ENCODE results near the gene MARCHF3.
"Not testable (repeated sequence)": the region's sequence is repeated elsewhere in the genome, so short reads cannot be mapped to it uniquely, and the experiment has no call there.

Gene MARCHF3

GRCh38 chr5:127030259-127031146, at the start of gene MARCHF3:
Gene MARCHF3, minus strand, starts transcription at chr5:127030558. Its CDS starts 112,387 bp downstream, at chr5:126918171.
- peak; percentile 94 for DNase-seq

- no peak for DNase-seq
These were observed 49.7 kb upstream of the MARCHF3 start for GRCh38 chr5:127079994-127080491.

- no peak for DNase-seq
These were observed 47.0 kb upstream of the MARCHF3 start for GRCh38 chr5:127077366-127077765.

GRCh38 chr5:127076315-127077129, 46.2 kb upstream of the MARCHF3 start:
- no peak for DNase-seq

GRCh38 chr5:127074466-127074865, 44.1 kb upstream of the MARCHF3 start:
- DNase-seq = no peak

GRCh38 chr5:127072861-127073846, 42.8 kb upstream of the MARCHF3 start, which contains the start of gene C5orf63:
Gene C5orf63, minus strand, starts transcription at chr5:127073502. Its CDS starts 14,507 bp downstream, at chr5:127058995.
- peak; percentile 74 for DNase-seq

- DNase-seq = no peak
These were observed 39.9 kb upstream of the MARCHF3 start for GRCh38 chr5:127070243-127070642.

- no peak for DNase-seq
These were observed 38.3 kb upstream of the MARCHF3 start for GRCh38 chr5:127068493-127069214.

- DNase-seq = no peak
These were observed 36.4 kb upstream of the MARCHF3 start for GRCh38 chr5:127066721-127067120.

GRCh38 chr5:127064253-127064840, 34.0 kb upstream of the MARCHF3 start:
- DNase-seq = no peak

GRCh38 chr5:127063257-127063913, 33.0 kb upstream of the MARCHF3 start:
- DNase-seq = no peak

- no peak for DNase-seq
These were observed 31.6 kb upstream of the MARCHF3 start for GRCh38 chr5:127061956-127062355.

- no peak for DNase-seq
These were observed 31.2 kb upstream of the MARCHF3 start for GRCh38 chr5:127061537-127061936.

- no peak for DNase-seq
These were observed 30.2 kb upstream of the MARCHF3 start for GRCh38 chr5:127060470-127060985.

- DNase-seq = no peak
These were observed 26.5 kb upstream of the MARCHF3 start for GRCh38 chr5:127056896-127057295.

GRCh38 chr5:127055880-127056653, 25.7 kb upstream of the MARCHF3 start:
- DNase-seq = no peak

- DNase-seq = not testable (repeated sequence)
These were observed 23.2 kb upstream of the MARCHF3 start for GRCh38 chr5:127053551-127053950.

- DNase-seq = no peak
These were observed 22.7 kb upstream of the MARCHF3 start for GRCh38 chr5:127053049-127053448.

GRCh38 chr5:127051591-127051990, 21.2 kb upstream of the MARCHF3 start:
- no peak for DNase-seq

All from CD4-positive, alpha-beta T cell treated with Interleukin-12 subunit alpha and Interleukin-12 subunit beta, for 1 hour (primary cell).